Measurements from ENCODE around the gene RPTOR.

RPTOR gene

DNA sequence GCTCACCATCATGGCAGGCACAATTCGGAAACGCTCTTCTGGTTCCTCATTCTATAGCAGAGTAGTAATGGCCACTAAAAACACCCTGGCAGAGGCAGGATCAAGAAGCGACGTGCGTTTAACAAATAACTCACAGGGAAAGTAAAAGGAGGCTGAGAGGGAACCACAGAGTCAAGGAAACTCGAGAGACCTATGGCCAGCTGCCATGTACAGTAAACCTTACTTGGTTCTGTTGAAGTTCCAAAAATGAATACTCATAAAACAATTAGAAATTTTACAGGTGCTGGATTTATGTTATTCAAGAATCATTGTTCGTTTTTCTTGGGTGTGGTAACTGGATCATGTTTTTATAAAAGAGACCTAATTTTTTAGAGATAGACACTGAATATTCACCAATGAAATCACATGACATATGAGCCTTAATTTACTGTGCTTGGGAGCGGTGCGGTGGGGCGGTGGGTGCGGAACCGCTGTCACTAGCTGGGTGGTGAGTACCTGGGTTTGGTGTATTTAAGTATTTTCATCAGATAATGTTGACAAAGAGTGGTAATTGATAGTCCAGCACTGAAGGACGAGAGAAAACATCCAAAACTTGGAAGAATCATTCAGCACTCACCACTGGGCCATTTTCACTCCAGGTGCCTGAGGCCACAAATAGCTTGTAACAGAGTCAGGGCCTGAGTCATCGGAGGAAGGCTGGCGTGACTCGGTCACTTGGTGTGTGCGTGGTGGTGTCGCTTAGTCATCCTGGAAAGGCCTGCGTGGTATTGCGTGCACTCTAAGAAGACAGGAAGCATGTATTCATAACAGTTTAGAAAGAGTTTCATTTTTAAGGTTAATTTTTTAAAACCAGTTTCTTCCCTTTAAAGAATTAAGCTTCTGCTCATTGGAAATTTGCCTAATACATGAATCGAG is 311.6 kb downstream of the RPTOR start:
- peak; percentile 96 for DNase-seq

DNA sequence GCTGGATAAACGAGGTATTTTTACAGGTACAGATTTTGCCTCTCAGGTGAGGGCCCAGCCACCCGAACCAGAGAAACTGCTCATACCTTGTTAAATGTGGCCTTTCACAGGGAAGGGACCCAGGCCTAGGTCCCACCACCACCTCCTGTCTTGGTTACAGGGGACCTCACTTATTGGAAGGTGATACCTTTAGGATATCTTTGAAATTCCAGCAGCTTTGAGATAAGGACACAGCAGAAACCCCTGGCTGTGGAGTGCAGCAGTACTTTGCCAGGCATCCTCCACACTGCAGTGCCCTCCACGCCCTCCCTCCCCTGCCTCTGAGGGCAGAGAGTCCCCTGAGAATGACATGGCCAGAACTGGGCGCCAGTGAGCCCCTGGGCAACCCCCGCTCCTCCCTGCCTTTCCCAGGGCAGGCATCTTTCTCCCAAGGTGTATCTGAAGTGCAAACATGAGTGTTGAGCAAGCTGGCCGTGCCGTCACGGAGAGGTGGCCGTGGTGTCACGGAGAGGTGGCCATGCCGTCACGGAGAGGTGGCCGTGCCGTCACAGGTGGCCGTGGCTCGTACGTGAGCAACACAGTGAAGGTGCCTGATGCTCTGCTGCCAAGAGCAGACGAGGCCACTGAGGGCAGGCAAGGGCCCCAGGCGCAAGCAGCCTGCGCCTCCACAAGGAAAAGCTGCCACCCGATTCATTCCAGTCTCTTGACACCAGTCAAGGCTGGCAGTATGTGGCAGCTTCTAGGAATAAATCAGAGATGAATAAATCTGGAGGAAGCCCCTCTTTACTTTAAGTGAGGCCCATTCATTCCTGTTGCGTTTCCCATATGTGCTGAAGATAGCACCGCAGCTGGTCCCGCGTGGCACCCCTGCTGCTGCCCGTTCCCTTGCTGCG is 312.5 kb downstream of the RPTOR start:
- DNase-seq: no peak

DNA sequence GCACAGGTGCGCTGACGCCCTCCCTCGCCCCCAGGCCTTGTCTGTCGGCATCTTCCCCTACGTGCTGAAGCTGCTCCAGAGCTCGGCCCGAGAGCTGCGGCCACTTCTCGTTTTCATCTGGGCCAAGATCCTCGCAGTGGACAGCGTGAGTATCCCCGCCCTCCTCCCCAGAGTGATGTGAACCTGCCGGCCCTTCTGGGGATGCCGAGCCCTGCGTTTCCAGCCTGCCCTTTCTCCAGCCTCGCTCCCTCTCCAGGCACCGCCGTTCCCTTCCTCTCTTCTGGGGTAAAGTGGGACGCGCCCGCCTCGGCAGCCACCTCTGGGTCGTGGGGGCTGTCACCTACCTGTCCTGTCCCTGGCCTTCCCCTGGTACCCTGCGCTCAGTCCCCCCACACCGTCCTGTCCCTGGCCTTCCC is 313.1 kb downstream of the RPTOR start:
- DNase-seq: no peak

DNA sequence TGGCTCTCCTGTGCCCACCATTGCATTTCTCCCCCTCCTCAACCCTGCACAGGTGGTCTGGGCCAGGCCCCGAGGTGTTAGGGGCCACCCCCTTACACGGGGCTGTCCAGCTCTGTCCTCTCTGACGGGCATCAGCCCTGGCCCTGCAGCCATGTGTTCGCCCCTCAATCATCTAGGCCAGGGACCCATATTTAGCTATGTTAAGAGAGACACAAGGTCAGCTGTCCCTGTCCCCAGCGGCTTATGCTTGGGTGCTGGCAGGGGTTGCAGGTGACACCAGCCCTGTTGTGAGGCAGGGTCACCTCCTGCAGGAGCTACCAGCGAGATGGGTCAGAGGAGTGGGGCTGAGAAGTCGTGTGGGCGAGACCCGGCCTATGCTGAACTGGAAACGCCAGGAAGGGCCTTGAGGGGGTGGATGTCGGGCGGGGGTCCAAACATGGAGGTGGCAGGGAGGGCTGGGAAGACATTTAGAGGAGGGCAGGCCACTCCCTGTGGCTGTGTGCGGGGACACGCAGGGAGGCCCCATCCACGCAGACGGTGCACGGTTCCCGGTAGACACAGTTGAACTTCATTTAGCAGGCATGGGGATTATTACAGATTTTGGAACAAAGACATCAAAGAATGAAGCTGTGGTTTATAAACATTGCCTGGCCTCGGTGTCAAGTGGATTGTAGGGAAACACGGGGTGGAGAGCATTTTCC is 313.8 kb downstream of the RPTOR start:
- no peak for DNase-seq

DNA sequence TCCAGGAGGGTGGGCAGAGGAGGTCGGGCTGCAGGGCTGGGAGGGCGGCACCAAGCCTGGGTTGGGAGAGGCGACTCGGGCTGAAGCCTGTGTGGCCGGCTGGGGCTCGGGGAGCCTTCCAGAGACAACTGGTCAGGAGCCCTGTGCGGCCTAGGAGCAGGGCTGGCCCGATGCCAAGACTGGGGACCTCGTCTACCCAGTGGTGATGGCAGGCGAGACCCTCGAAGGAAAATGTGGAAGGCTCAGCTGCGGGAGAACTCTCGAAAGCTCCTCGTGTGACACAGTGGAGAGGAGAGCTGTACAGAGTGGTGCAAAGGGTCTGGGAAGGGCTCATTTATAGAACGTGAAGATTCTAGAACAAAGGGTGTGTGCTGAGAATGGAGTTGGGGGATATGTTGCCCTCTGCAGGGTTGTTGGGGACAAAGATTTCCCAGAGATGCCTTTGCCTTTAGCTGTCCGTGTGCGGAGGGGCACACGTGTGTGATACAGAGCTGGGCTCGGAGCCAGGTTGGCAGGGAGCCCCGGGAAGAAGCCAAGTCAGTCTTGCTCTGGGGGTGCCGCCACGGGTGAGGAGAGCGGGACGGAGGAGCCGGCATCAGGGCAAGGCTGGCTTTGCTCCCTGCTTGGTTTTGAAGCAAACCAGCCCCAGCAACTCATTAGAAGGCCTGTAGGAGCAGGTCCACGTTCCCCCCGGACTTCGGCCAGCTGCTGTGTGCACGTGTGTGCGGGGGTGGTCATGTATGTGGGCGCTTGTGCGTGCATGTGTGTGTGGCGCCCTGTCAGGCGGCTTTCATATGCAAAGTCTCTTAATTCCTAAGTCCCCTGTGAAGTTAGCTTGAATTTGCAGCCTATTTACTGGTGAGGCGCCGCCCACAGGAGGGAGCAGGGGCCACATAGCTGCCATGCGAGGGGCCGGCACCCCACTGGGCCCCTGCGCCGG is 314.6 kb downstream of the RPTOR start:
- peak; percentile 73 for DNase-seq

DNA sequence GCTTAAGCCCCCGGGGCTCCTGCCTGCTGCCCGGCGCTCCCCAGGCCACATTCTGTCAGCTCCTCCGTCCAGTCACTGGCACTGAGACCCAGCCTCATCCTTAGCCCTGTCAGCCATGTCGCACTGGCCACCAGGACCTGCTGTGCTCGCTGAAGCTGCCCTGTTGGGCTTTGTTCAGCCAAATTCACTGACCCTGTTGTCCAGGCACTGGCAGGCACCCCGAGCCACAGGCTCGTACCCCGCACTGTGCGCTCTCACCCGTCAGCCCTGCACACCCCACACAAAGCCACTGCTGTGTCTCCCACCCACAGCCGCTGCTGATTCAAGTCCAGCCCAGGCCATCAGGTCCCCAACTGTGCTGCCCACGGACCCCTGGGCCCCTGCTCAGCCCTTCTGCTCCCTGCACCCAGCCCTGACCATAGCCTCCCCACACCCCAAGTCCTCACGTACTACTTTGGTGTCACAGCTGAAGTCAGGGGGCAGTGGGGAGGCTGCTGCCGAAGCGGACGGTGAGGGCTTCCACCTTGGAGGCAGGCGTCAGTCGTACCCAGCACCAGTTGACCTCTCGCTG is 315.5 kb downstream of the RPTOR start:
- DNase-seq: no peak

DNA sequence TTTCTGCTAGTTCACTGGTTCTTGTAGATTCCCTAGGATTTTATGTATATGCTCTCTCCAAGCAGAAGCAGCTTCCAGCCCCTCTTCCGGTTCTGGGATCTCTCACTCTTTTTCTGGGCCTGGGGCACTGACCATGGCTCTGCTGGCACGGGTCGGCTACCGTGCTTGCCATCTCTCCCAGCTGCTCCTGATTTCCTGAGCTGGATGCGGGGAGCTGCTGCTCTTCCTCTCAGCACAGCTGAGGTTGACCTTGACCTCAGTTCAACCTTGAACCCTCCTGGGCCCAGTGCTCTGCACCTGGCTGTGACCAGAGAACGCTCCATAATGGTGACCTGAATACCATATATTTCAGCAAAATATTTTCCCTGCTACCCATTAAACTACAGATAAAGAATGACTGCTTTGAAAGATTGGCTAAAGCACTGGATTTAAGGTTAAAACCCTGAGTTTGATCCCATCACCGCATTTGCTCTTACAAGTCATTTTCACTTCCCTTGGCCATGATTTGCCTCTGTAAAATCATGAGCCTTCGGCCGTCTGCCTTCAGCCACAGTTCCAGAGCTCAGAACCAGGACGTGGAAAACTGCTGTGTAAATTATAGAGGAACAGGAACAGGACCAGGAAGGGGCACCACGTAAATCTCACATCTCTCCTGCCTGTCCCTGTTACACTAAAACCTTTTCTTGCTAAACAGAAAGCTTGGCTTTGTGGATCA is 316.2 kb downstream of the RPTOR start:
- no peak for DNase-seq

DNA sequence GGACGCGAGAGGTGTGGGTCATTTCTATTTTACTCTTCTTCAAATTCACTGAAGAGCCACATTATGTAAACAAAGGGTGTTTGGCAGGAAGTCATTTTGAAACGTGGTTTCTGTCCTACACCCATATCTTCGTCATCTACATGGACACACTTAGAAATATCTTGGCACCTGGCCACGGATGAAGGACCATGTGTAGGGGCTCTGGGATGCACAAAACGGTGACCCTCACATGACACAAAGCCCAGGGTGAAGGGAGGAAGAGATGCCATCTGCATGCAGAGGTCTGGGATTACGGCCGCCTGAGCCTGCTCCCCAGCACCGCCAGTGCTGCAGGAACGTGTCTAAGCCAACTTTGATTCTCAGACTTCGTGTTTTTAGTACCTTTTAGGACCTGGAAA is 316.8 kb downstream of the RPTOR start:
- no peak for DNase-seq

DNA sequence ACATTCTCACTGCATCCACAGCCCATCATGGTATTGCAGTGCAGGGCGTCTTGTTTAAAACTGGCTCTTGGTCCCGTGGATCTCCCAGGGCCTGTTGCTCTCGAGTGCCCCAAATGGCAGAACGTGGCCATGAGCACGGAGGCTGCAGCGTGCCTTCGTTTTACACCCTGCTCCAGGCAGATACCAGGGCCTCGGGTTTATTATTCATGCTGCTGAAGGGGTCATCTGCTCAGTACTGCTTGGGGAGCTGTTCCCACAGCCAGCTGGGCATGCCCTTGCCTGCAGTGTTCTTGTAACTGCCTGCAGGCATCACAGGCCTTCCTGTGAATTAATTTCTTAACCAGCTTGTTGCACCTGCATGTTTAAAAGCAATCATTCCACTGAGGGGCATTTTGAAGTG is 317.3 kb downstream of the RPTOR start:
- no peak for DNase-seq

DNA sequence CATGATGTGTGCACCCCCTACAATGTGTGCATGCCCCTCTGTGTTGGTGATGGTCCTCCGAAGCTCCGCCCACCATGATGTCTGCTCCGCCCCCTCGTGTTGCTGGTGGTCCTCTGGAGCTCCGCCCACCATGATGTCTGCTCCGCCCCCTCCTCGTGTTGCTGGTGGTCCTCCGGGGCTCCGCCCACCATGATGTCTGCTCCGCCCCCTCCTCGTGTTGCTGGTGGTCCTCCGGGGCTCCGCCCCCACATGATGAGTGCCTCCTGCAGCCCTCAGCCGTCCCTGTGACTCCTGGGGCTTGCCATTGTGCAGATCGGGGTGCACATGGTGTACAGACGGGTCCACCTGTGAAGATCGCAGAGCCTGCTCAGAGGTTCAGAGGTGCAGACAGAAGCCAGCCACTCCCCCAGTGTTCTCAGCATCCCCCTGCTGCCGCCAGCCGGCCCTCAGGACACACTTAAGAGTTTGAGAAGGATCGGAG is 317.9 kb downstream of the RPTOR start:
- DNase-seq: no peak

DNA sequence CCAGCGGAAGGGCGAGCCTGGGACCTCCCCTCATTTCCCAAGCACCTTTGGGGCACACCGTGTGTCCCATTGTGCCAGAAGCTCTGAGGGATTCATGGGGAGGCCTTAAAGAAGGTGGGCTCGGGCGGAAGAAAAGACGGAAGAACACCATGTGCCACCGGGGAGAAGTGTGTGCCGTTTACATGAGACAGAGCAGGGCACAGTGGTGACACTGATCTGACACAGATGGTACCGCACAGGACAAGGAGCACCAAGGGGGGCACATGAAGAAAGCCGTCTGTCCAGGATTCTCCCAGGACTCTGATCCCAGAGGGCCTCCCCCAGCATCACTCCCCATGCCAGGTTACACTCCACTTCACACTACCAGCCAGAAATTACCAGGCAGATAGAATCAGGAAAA is 318.3 kb downstream of the RPTOR start:
- DNase-seq: no peak

DNA sequence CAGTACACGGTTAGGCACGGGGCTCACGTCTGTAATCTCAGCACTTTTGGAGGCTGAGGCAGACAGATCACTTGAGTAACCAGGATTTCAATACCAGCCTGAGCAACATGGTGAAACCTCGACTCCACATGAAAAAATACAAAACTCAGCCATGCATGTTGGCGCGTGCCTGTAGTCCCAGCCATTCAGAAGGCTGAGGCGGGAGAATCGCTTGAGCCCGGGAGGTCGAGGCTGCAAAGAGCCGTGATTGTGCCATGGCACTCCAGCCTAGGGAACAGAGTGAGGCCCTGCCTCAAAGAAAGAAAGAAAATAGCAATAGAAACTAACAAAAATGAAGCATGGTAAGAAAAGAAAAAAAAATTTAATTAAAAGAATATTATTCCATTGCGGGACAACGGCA is 319.0 kb downstream of the RPTOR start:
- no peak for DNase-seq

DNA sequence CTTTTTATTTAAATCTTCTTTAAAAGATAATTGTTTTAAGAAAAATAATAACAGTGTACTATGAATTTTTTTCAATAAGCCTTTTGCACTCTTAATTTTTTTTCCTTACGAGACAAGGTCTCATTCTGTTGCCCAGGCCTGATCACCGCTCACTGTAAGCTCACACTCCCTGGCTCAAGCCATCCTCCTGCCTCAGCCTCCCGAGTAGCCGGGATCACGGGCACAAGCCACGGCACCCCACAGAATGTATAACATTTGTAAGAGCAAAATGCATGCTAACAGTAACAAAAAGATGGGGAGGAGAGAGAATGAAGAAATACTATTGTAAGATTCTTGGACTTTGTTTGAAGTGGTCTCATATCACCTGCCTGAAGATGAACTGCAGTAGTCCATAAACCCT is 320.1 kb downstream of the RPTOR start:
- no peak for DNase-seq

DNA sequence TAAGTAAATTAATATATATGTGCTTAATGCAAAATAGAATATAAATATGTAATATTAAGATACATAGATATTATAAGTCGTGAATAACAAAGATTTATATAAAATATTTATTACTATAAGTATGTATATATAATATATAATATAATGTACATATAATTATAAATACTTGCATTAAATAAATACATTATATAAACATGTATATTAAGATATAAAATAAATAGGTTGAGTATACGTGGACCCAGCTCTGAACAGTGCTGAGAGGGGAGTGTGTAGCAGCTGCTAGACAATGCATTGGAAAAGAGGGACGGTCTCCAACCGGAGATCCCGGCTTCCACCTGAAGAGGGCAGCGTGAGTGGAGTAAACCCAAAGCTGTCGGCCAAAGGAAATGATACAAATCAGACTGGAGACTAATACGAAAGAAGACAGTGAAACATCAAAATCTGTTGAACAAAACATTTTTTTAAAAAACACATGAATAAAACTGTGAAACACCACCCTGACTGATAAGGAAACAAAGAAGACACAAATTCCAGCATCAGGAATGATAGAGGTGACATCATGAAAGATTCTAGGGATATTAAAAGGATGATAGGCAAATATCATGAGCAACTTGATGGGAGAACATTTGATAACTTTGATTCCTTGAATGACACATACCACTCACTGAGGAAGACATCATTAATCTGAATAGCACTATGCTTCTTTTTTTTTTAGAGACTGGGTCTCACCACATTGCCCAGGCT is 321.6 kb downstream of the RPTOR start:
- DNase-seq: no peak

DNA sequence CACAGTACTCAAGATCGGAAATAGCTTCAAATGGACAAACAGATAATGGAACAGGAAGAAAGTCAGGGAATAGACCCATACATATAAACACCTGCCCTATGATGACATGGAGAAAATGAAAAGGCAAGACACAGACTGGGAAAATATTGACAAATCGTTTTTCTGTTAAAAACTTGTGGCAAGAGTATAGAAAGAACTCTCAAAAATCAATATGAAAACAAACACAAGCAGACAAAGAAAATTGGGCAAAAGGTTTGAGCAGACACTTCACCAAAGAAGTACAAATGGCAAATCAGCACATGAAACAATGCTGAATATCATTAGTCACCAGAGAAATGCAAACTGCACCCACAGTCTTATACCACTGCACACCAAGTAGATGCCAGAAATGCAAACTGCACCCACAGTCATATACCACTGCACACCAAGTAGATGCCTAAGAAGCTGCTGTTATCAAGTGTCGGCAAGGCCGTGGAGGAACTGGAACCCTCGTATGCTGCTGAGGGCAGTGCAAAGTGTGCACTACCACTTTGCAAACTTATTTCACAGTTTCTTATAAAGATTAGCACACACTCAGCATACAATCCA is 323.5 kb downstream of the RPTOR start:
- DNase-seq: no peak

DNA sequence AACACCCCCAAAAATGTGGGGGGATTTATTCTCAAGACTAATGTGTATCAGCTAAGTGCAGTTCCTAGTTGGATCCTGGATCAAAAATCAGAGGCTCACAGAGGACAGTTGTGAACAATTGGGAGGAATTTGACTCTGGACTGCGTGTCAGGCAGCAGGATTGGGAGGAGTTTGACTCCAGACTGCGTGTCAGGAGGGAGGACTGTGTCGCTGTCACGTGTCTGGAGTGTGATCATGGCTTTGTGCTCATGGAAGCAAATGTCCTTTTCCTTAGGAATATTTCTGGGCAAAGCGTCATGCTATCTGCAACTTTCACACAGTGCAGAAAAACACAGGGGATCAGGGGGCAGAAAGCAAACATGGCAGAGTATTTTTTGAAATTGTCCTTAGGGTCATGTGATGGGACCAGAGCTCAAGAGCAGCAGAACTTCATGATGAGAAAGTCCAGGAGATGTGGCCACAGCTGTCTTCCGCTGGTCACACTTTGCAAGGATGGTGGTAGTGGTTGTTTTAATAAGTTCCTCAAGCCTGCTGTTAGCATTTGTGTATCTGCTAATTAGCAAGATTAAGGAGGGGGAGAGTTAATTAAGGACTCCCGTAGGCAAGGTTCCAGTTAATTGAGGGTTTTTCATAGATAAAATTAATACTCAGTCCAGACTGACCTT is 325.0 kb downstream of the RPTOR start:
- no peak for DNase-seq

DNA sequence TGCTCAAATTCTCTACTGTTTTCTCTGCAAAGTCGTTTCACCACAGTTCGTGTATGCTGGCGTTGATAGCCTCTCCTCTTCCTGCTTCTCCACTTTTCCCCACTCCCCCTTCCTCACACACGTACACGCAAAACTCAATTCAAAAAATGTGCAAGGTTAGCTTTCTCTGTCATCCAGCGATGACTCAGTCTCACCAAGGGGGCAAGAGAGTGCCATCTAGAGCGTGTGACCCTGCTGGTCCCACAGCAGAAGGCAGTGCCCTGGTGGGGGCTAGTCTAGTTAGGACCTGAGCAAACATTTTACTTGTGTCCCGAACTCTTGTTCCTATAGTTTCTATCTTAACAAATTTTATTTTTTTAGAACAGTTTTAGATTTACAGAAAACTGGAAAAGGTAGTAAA is 325.8 kb downstream of the RPTOR start:
- no peak for DNase-seq

DNA sequence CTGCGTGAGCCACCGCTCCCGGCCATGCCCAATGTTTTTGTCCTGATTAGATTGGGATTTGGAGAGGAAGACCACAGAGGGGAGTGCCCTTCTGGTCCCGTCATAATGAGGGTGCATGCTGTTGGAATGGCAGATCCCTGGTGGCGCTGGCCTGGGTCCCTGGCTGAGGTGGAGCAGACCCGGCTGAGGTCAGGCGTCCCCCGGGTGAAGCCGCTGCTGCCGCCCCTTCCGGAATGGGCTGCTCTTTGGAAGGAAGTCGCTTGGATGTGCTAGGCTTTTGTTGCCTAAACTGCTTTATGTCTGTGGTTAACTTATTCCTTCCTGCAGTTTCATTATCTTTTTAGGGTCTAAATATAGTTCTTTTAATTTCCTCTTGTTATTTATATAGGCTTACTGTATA is 326.7 kb downstream of the RPTOR start:
- no peak for DNase-seq

DNA sequence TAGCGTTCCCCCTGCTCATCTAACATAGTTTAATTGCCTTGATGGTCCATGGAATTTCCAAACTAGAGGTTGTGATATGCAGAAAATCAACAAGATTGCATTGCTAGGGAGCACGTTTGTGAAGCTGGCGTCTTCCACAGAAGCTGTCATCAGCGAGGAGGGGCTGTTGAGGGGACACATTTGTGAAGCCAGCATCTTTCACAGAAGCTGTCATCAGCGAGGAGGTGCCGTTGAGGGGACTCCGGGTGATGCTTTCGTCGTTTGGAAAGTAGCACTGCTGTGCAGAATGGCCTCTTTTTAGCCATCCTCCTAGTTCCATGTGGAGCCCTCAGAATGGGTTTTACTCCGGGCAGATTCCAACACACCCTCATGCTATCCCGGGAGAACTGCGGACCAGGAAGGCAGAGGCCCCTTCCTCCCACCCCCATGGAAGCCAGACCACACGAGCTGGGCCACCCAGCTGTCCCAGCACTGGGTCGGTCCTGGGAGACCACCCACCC is 327.4 kb downstream of the RPTOR start:
- DNase-seq: no peak

Data from amniotic stem cell (primary cell).